Natural killer cell (primary cell): Measurements from ENCODE around the gene KLHL11. TPM values are rescaled to one million over a fixed set of nuclear protein-coding genes. Genes with fewer than 3 reads are reported as not detected.
A peak's percentile ranks its signal among the peaks of the same experiment; 100 is the strongest.
"Not testable (repeated sequence)": the region's sequence is repeated elsewhere in the genome, so short reads cannot be mapped to it uniquely, and the experiment has no call there.

Experiments used
- ATAC-seq, 3 donors: fragments of 150-1000 bp in 2 of 3; fragments of 200-7000 bp in 1 of 3; cut with Tn5 transposase; 1 replicate in 1 of 3; 2 replicates in 2 of 3; pipeline ENCODE4 v1.10.0; 2021; ENCODE audit warnings: mild to moderate bottlenecking in 2 of 3, moderate library complexity in 2 of 3
- DNase-seq, 2 donors: peaks; one replicate each; pipeline versions ENCODE4 v3.0.0 to v3.0.0-alpha.2; 2013 to 2021; ENCODE audit warnings: mixed read lengths in 1 of 2
- H3K27ac ChIP-seq: one replicate; pipeline ENCODE4 v1.5.1; 2013; ENCODE audit warnings: mild to moderate bottlenecking, low read length
- H3K27me3 ChIP-seq: one replicate; pipeline ENCODE4 v1.6.1; 2013; ENCODE audit warnings: low read length; ENCODE audit not compliant: control insufficient read depth, insufficient read depth
- H3K36me3 ChIP-seq: one replicate; pipeline ENCODE4 v1.6.1; 2013; ENCODE audit warnings: low read length; ENCODE audit not compliant: control insufficient read depth, insufficient read depth
- H3K4me1 ChIP-seq: one replicate; pipeline ENCODE4 v1.6.1; 2013; ENCODE audit warnings: low read length; ENCODE audit not compliant: control insufficient read depth, insufficient read depth
- H3K4me3 ChIP-seq: one replicate; pipeline ENCODE4 v1.5.1; 2013; ENCODE audit warnings: low read length
- H3K9me3 ChIP-seq: one replicate; pipeline ENCODE4 v1.6.1; 2013; ENCODE audit warnings: low read length; ENCODE audit not compliant: control insufficient read depth, insufficient read depth
- H3K27ac Mint-ChIP-seq, 2 donors: one replicate each; pipeline ENCODE4 v1.8.0; 2022; ENCODE audit warnings: mild to moderate bottlenecking in 2 of 2, mixed read lengths in 2 of 2, moderate library complexity in 1 of 2
- H3K27me3 Mint-ChIP-seq, 2 donors: one replicate each; pipeline ENCODE4 v1.8.0; 2022; ENCODE audit warnings: low read depth in 2 of 2, mixed read lengths in 2 of 2
- H3K36me3 Mint-ChIP-seq: one replicate; pipeline ENCODE4 v1.8.0; 2022; ENCODE audit warnings: mixed read lengths
- H3K4me1 Mint-ChIP-seq, 2 donors: one replicate each; pipeline ENCODE4 v1.8.0; 2022; ENCODE audit warnings: mixed read lengths in 2 of 2
- H3K4me3 Mint-ChIP-seq: one replicate; pipeline ENCODE4 v1.8.0; 2022; ENCODE audit warnings: mild to moderate bottlenecking, moderate library complexity, mixed read lengths
- H3K9me3 Mint-ChIP-seq, 2 donors: one replicate each; pipeline ENCODE4 v1.8.0; 2022; ENCODE audit warnings: mixed read lengths in 2 of 2
- CTCF ChIP-seq: fragments of 200-600 bp; IDR thresholded peaks from one replicate; pipeline ENCODE4 v1.8.0; 2022; ENCODE audit warnings: antibody characterized with exemption
- WGBS: methylation state at CpG from one replicate; pipeline ENCODE4 v1.1.7; 2013; ENCODE audit warnings: missing lambda C conversion rate; ENCODE audit not compliant: insufficient coverage; 5-methylcytosine and 5-hydroxymethylcytosine counted together
- intact Hi-C: fragments of 100-400 bp; cut with micrococcal nuclease; formaldehyde crosslinking; loops from one replicate; pipeline ENCODE4 v1.14.2; 2022
- total RNA-seq, 4 donors: library from RNA; stranded (reverse); fragments of 120-200 nt in 1 of 4; gene quantifications; one replicate each; pipeline versions ENCODE4 v1.2.3 to v1.2.4, GENCODE V29; 2013 to 2022

KLHL11 gene
- total RNA-seq, 3 donors from 2014 or later (not counting 1 experiment from before 2014, with no cell fraction given) = 19.4 to 29.0 (median 28.2) TPM

- no peak for ATAC-seq
- Mint-ChIP-seq H3K4me3 (peak overlapping the region; percentile 81), H3K4me1 (peaks cover 6% of the 10 kb centered on the region in 2 donors), H3K27me3 (peaks cover 0 to 6% of the 10 kb centered on the region in 2 donors), H3K27ac (no peak overlapping the region), H3K9me3 (no peaks in the 10 kb centered on the region), H3K36me3 (no peaks in the 10 kb centered on the region)
- TF ChIP-seq CTCF = no peak
- 58% methylated on average over 21 of the region's 21 CpGs for WGBS
- Histone ChIP-seq H3K27me3 (no peaks in the 10 kb centered on the region), H3K4me1 (peaks cover 14% of the 10 kb centered on the region), H3K36me3 (no peaks in the 10 kb centered on the region), H3K27ac (no peak overlapping the region), H3K9me3 (no peaks in the 10 kb centered on the region), H3K4me3 (peak overlapping the region; percentile 70)
- no peak for DNase-seq
- intact Hi-C loops = no loop called here
These were observed 28.6 kb downstream of the KLHL11 start for GRCh38 chr17:41836550-41837196.

GRCh38 chr17:41835800-41836549 is 29.2 kb downstream of the KLHL11 start, which contains the start of gene NT5C3B:
NT5C3B (minus strand) TSS chr17:41836232; CDS start chr17:41836193, 39 bp downstream.
- Histone ChIP-seq H3K27me3 (no peaks in the 10 kb centered on the region), H3K27ac (no peak within 1 kb of the TSS), H3K9me3 (no peaks in the 10 kb centered on the region), H3K4me3 (peak within 1 kb of the TSS; percentile 70), H3K36me3 (no peaks in the 10 kb centered on the region), H3K4me1 (peaks cover 14% of the 10 kb centered on the region)
- Mint-ChIP-seq H3K4me3 (peak within 1 kb of the TSS; percentile 81), H3K9me3 (no peaks in the 10 kb centered on the region), H3K36me3 (no peaks in the 10 kb centered on the region), H3K27me3 (peaks cover 0 to 6% of the 10 kb centered on the region in 2 donors), H3K4me1 (peaks cover 6% of the 10 kb centered on the region in 2 donors), H3K27ac (no peak within 1 kb of the TSS)
- peak; percentile 65 to 87 (median 83) for ATAC-seq
- peak; percentile 35 to 77 for DNase-seq
- TF ChIP-seq CTCF = no peak
- under 1% methylated on average over 70 of the region's 72 CpGs for WGBS
- intact Hi-C loops = no loop called here

- Mint-ChIP-seq H3K4me1 (peaks cover 6% of the 10 kb centered on the region in 2 donors), H3K36me3 (no peaks in the 10 kb centered on the region), H3K27ac (no peak overlapping the region), H3K9me3 (no peaks in the 10 kb centered on the region), H3K4me3 (peak overlapping the region; percentile 81), H3K27me3 (peaks cover 0 to 6% of the 10 kb centered on the region in 2 donors)
- H3K9me3 ChIP-seq = no peaks in the 10 kb centered on the region
- intact Hi-C loops = no loop called here
- H3K36me3 ChIP-seq = no peaks in the 10 kb centered on the region
- TF ChIP-seq CTCF = no peak
- H3K27ac ChIP-seq = no peak overlapping the region
- 26% methylated on average over 13 of the region's 13 CpGs for WGBS
- no peak for DNase-seq
- H3K4me1 ChIP-seq = peaks cover 14% of the 10 kb centered on the region
- H3K4me3 ChIP-seq = peak overlapping the region; percentile 70
- ATAC-seq = peak in 2 of 3 donors; percentile 5 to 41
- H3K27me3 ChIP-seq = no peaks in the 10 kb centered on the region
These were observed 29.9 kb downstream of the KLHL11 start for GRCh38 chr17:41835214-41835799.

GRCh38 chr17:41829961-41830360 is 35.3 kb downstream of the KLHL11 start:
- intact Hi-C loops, H3K36me3 Mint-ChIP-seq, H3K4me3 Mint-ChIP-seq, DNase-seq, H3K9me3 ChIP-seq, ATAC-seq, H3K27me3 ChIP-seq, H3K27ac ChIP-seq, H3K27ac Mint-ChIP-seq, H3K4me1 ChIP-seq, H3K27me3 Mint-ChIP-seq, H3K4me3 ChIP-seq, H3K9me3 Mint-ChIP-seq, H3K36me3 ChIP-seq, H3K4me1 Mint-ChIP-seq: not testable (repeated sequence)
- 84% methylated on average over 10 of the region's 10 CpGs for WGBS
